ENCODE measurements around the gene ATG4D.
"Not testable (repeated sequence)": the region's sequence is repeated elsewhere in the genome, so short reads cannot be mapped to it uniquely, and the experiment has no call there.

The ATG4D gene

DNA sequence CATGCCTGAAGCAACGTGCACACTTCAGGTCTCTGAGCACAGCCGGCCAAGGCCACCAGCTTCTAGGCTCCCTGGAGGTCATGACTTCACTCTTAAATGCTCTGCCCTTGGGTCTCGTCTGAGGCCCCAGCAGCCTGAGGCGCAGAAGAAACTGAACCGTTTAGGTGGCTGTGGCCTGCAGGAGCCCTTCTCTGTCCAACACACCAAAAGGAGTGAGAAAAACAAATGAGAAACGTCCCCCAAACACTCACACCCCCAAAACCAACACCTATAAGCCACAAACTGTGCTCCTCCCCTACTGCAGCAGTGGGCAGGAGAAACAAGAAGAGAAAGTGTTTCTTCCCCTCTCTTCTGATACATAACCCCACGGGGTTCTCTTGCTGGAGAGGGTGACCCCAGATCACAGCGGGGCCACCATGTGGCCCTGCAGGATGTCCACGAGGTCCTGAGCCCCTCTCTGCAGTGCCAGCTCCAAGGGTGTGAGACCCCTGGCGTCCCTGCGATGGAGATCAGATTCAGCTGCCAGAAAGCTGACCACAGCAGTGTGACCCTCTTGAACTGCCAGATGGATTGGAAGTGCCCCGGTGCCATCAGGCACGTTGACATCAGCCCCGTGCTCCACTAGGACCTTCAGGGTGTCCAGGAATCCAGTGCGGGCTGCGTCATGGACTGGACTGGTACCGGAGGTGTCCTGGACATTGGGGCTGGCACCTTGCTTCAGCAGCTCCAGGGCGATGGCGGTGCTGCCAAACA lies 23.1 kb downstream of the ATG4D start:
- no peak overlapping the region for H3K4me3 ChIP-seq (ENCODE audit: low read depth, low read length)
- DNase-seq (ENCODE audit: low read depth) = no peak
- TF ChIP-seq, protein P1, sequence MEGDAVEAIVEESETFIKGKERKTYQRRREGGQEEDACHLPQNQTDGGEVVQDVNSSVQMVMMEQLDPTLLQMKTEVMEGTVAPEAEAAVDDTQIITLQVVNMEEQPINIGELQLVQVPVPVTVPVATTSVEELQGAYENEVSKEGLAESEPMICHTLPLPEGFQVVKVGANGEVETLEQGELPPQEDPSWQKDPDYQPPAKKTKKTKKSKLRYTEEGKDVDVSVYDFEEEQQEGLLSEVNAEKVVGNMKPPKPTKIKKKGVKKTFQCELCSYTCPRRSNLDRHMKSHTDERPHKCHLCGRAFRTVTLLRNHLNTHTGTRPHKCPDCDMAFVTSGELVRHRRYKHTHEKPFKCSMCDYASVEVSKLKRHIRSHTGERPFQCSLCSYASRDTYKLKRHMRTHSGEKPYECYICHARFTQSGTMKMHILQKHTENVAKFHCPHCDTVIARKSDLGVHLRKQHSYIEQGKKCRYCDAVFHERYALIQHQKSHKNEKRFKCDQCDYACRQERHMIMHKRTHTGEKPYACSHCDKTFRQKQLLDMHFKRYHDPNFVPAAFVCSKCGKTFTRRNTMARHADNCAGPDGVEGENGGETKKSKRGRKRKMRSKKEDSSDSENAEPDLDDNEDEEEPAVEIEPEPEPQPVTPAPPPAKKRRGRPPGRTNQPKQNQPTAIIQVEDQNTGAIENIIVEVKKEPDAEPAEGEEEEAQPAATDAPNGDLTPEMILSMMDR (conservative IDR thresholded peaks at IDR 0.05; ENCODE audit: low read depth, low read length) = no peak

DNA sequence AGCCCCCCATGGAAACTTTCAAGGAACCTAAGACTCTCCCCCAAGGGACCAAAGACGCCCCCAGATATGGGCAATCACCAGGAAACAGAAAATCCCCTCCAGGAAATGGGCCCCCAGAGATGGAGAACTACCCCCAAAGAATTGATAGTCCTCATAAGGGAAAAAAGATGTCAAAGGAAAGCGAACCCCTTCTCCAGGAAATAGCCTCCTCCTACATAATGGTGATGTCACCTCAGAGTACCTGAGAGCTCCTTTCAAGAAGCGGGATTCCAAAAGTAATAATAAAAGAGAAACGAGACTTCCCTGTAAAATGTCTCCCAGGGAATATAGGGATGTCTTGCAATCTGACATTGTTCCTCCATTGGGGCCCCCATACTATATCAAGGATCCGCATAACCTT lies 24.0 kb downstream of the ATG4D start:
- TF ChIP-seq, protein P1 (conservative IDR thresholded peaks at IDR 0.05; ENCODE audit: low read depth, low read length) = no peak
- H3K4me3 ChIP-seq (ENCODE audit: low read depth, low read length) = peak overlapping the region; percentile 67
- no peak for DNase-seq (ENCODE audit: low read depth)

DNA sequence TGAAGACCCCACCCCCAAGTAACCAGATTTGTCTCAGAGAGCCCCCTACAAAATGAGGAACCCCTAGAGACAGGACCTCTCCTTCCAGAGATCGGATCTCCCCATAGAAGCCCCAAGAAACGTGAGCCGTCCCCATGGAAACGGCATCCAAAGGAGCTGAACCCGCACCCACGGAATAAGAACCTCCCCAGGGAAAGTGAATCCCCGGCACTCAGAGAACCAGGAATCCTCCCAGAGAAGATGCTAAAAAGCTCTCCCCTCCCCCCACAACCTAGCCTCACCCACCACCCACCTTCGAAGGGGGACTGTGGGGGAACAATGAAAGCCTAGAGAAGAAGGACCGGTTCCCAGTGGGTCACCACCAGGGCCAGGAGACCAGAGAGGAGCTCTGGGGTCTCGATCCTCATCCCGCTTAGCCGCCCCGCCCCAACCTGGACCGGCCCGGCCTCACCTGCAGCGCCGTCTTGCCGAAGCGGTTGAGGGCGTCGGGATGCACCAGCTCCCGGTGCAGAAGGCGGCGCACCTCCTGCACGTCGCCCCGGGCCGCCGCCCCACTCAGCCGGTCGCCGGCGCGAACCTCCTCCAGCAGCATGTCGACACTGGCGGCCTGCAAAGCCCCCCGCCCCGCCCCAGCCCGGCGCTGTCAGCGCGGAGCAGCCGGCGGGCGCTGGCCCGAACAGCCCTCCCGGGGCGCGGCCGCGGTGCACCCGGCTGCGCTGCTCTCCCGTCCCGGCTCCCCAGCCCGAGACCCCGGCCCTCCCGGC lies 24.5 kb downstream of the ATG4D start:
- H3K4me3 ChIP-seq (ENCODE audit: low read depth, low read length) = peak overlapping the region; percentile 67
- TF ChIP-seq, protein P1 (conservative IDR thresholded peaks at IDR 0.05; ENCODE audit: low read depth, low read length) = no peak
- DNase-seq (ENCODE audit: low read depth) = no peak

DNA sequence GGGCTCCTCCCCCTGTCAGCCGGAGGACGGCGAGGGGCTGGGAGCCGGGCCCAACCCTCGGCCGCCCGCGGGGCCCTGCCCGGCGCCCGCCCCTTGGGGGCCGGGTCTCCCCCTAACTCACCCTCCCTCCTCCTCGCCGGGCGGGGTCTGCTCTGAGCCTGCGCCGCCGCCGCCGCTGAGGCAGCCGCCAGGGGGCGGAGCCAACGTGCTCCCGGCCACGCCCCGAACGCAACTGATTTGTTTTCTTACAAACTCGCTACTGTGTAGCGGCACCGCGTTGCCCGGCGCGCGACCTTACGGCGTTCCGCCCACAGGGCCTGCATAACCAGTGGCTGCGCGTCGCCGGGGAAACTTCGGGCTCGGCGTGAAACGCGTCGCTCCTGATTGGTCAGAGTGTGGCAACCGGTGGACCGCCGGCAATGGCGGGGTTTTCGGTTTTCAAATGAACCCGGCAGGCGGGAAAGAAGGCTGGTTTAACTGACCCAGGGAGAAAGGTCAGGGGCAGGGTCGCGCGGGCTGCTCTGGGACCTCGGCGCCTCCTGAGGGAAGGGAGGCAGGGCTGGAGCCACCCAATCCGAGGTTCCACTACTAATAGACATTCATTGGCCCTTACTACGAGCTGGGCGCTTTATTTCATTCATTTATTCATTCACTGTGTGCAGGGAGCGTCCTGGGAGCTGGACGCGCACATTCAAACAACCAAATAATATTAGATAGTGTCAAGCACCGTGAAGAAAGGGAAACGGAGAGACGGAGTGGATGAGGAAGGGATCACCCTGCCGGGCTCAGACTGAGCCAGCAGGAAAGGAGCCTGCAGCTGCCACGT lies 25.3 kb downstream of the ATG4D start, which contains the start of gene CDKN2D:
Gene CDKN2D (minus strand): TSS at position 154 of the 826 bp plus-strand sequence. CDS start 326 bp downstream, outside the sequence.
- H3K4me3 ChIP-seq (ENCODE audit: low read depth, low read length) = peak within 1 kb of the TSS; percentile 67
- TF ChIP-seq, protein P1 (conservative IDR thresholded peaks at IDR 0.05; ENCODE audit: low read depth, low read length) = no peak
- peak; percentile 100 for DNase-seq (ENCODE audit: low read depth)

DNA sequence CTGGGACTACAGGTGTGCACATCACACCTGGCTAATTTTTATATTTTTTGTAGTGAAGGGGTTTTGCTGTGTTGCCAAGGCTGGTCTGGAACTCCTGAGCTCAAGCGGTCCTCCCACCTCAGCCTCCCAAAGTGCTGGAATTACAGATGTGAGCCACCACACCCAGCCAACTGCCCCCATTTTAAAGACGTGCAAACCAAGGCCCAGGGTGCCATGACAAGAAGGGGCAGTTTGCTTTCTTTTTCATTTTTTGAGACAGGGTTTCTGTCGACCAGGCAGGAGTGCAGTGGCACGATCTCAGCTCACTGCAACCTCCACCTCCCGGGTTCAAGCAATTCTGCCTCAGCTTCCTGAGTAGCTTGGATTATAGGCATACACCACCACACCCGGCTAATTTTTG lies 30.1 kb downstream of the ATG4D start:
- DNase-seq (ENCODE audit: low read depth); H3K4me3 ChIP-seq (ENCODE audit: low read depth, low read length): not testable (repeated sequence)

DNA sequence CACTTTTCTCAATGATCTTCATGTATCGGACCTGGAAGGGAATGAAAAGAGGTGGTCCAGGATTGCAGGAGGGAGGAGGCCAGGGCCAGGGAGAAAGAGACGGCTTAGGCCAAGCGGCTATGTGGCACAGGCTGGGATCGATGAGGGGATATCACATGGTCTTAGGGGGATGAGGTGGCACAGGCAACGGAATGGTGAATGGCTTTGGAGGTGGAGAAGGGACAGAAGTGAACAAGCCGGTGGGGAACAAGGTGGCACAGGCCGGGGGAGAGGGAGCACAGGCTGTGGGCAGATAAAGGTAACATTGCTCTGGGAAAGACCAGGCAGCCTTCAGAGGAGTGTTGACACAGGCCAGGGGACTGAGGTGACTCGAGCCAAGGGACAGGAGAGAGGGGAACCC lies 30.8 kb downstream of the ATG4D start:
- no peak overlapping the region for H3K4me3 ChIP-seq (ENCODE audit: low read depth, low read length)
- no peak for DNase-seq (ENCODE audit: low read depth)
- TF ChIP-seq, protein P1 (conservative IDR thresholded peaks at IDR 0.05; ENCODE audit: low read depth, low read length) = no peak
